Effector memory CD8-positive, alpha-beta T cell (primary cell): Measurements from ENCODE around the gene FERMT3.
"Not testable (repeated sequence)": the region's sequence is repeated elsewhere in the genome, so short reads cannot be mapped to it uniquely, and the experiment has no call there.

ENCODE experiments used
- ATAC-seq: fragments of 150-1000 bp; cut with Tn5 transposase; replicated peaks from 2 replicates; pipeline ENCODE4 v1.10.0; 2021; ENCODE audit warnings: mild to moderate bottlenecking, moderate library complexity
- DNase-seq, 3 experiments: peaks; one replicate each; pipeline ENCODE4 v3.0.0; 2021
- H3K27ac Mint-ChIP-seq, 2 donors: one replicate each; pipeline ENCODE4 v1.8.0; 2022; ENCODE audit warnings: mild to moderate bottlenecking in 2 of 2, mixed read lengths in 2 of 2, moderate library complexity in 2 of 2
- H3K27me3 Mint-ChIP-seq, 2 donors: one replicate each; pipeline ENCODE4 v1.8.0; 2022; ENCODE audit warnings: mixed read lengths in 2 of 2
- H3K36me3 Mint-ChIP-seq: one replicate; pipeline ENCODE4 v1.8.0; 2022; ENCODE audit warnings: mild to moderate bottlenecking, moderate library complexity, mixed read lengths; ENCODE audit not compliant: insufficient read depth
- H3K4me1 Mint-ChIP-seq, 2 donors: one replicate each; pipeline ENCODE4 v1.8.0; 2022; ENCODE audit warnings: low read depth in 2 of 2, mixed read lengths in 2 of 2
- H3K4me3 Mint-ChIP-seq, 2 donors: one replicate each; pipeline ENCODE4 v1.8.0; 2022; ENCODE audit warnings: mild to moderate bottlenecking in 2 of 2, mixed read lengths in 2 of 2, moderate library complexity in 2 of 2
- H3K9me3 Mint-ChIP-seq, 2 donors: one replicate each; pipeline ENCODE4 v1.8.0; 2022; ENCODE audit warnings: mixed read lengths in 2 of 2
- total RNA-seq, 9 experiments: gene quantifications; one replicate each; lab custom pipeline; 2026; lab: John Stamatoyannopoulos, UW

Gene FERMT3
- total RNA-seq = 150 to 282 (median 195) reads per million in 9 experiments

GRCh38 chr11:64206457-64207255 is at the start of gene FERMT3:
FERMT3 (plus strand) TSS chr11:64206721; CDS start chr11:64207365, 644 bp downstream.
- peaks cover 39 to 41% of the 10 kb centered on the region in 2 donors for H3K4me1 Mint-ChIP-seq
- ATAC-seq (peak; percentile 62), DNase-seq (peak; percentile 49 to 57 (median 54))
- H3K27ac Mint-ChIP-seq = peak within 1 kb of the TSS; percentile 93 to 95
- peak within 1 kb of the TSS; percentile 90 to 96 for H3K4me3 Mint-ChIP-seq
- H3K27me3 Mint-ChIP-seq = no peaks in the 10 kb centered on the region
- peaks cover 73% of the 10 kb centered on the region for H3K36me3 Mint-ChIP-seq
- no peaks in the 10 kb centered on the region for H3K9me3 Mint-ChIP-seq

- H3K27me3 Mint-ChIP-seq = no peaks in the 10 kb centered on the region
- no peaks in the 10 kb centered on the region for H3K36me3 Mint-ChIP-seq
- ATAC-seq = no peak
- DNase-seq = no peak
- H3K9me3 Mint-ChIP-seq = no peaks in the 10 kb centered on the region
- no peak overlapping the region for H3K27ac Mint-ChIP-seq
- H3K4me1 Mint-ChIP-seq = peaks cover 1 to 5% of the 10 kb centered on the region in 2 donors
- no peak overlapping the region for H3K4me3 Mint-ChIP-seq
These were observed 48.7 kb upstream of the FERMT3 start for GRCh38 chr11:64157631-64158394.

- ATAC-seq = no peak
- H3K27ac Mint-ChIP-seq = no peak overlapping the region
- no peaks in the 10 kb centered on the region for H3K27me3 Mint-ChIP-seq
- H3K4me3 Mint-ChIP-seq = no peak overlapping the region
- H3K4me1 Mint-ChIP-seq = peaks cover 6 to 10% of the 10 kb centered on the region in 2 donors
- no peak for DNase-seq
- H3K36me3 Mint-ChIP-seq = no peaks in the 10 kb centered on the region
- no peaks in the 10 kb centered on the region for H3K9me3 Mint-ChIP-seq
These were observed 45.5 kb upstream of the FERMT3 start for GRCh38 chr11:64161037-64161436.

- not testable (repeated sequence) for H3K36me3 Mint-ChIP-seq, H3K9me3 Mint-ChIP-seq, H3K27ac Mint-ChIP-seq, H3K4me3 Mint-ChIP-seq, DNase-seq, ATAC-seq, H3K27me3 Mint-ChIP-seq
- H3K4me1 Mint-ChIP-seq = peaks cover 12 to 15% of the 10 kb centered on the region in 2 donors
These were observed 43.8 kb upstream of the FERMT3 start for GRCh38 chr11:64162769-64163168.

- peaks cover 12 to 15% of the 10 kb centered on the region in 2 donors for H3K4me1 Mint-ChIP-seq
- no peak for ATAC-seq
- H3K27ac Mint-ChIP-seq = no peak overlapping the region
- no peaks in the 10 kb centered on the region for H3K27me3 Mint-ChIP-seq
- DNase-seq = no peak
- H3K36me3 Mint-ChIP-seq = no peaks in the 10 kb centered on the region
- H3K9me3 Mint-ChIP-seq = no peaks in the 10 kb centered on the region
- H3K4me3 Mint-ChIP-seq = peak overlapping the region in 1 of 2 donors; percentile 31
These were observed 42.6 kb upstream of the FERMT3 start for GRCh38 chr11:64163951-64164350.

- H3K4me3 Mint-ChIP-seq = peak overlapping the region; percentile 76 to 90
- H3K27ac Mint-ChIP-seq = peak overlapping the region in 1 of 2 donors; percentile 65
- H3K4me1 Mint-ChIP-seq = peaks cover 12 to 15% of the 10 kb centered on the region in 2 donors
- no peaks in the 10 kb centered on the region for H3K36me3 Mint-ChIP-seq
- ATAC-seq (no peak), DNase-seq (no peak)
- no peaks in the 10 kb centered on the region for H3K27me3 Mint-ChIP-seq
- H3K9me3 Mint-ChIP-seq = no peaks in the 10 kb centered on the region
These were observed 41.9 kb upstream of the FERMT3 start for GRCh38 chr11:64164392-64165312.

- Mint-ChIP-seq H3K36me3 (no peaks in the 10 kb centered on the region), H3K27me3 (no peaks in the 10 kb centered on the region), H3K4me3 (peak overlapping the region; percentile 76 to 90), H3K4me1 (peaks cover 12 to 15% of the 10 kb centered on the region in 2 donors), H3K9me3 (no peaks in the 10 kb centered on the region), H3K27ac (no peak overlapping the region)
- no peak for DNase-seq
- ATAC-seq = peak; percentile 9
These were observed 41.1 kb upstream of the FERMT3 start for GRCh38 chr11:64165481-64165841.

GRCh38 chr11:64165842-64166635 is 40.5 kb upstream of the FERMT3 start, which contains the start of gene MACROD1:
MACROD1 (minus strand) TSS chr11:64166113; CDS start chr11:64165994, 119 bp downstream.
- H3K9me3 Mint-ChIP-seq = no peaks in the 10 kb centered on the region
- H3K27me3 Mint-ChIP-seq = no peaks in the 10 kb centered on the region
- peak within 1 kb of the TSS in 1 of 2 donors; percentile 65 for H3K27ac Mint-ChIP-seq
- peak within 1 kb of the TSS; percentile 87 to 90 for H3K4me3 Mint-ChIP-seq
- ATAC-seq = peak; percentile 97
- H3K4me1 Mint-ChIP-seq = peaks cover 12 to 15% of the 10 kb centered on the region in 2 donors
- H3K36me3 Mint-ChIP-seq = no peaks in the 10 kb centered on the region
- peak; percentile 61 to 63 (median 62) for DNase-seq

GRCh38 chr11:64170419-64170818 is 36.1 kb upstream of the FERMT3 start:
- Mint-ChIP-seq H3K4me1 (peaks cover 6 to 7% of the 10 kb centered on the region in 2 donors), H3K27me3 (no peaks in the 10 kb centered on the region), H3K27ac (no peak overlapping the region), H3K9me3 (no peaks in the 10 kb centered on the region), H3K4me3 (no peak overlapping the region), H3K36me3 (no peaks in the 10 kb centered on the region)
- no peak for DNase-seq
- ATAC-seq = no peak

- no peak for ATAC-seq
- H3K4me3 Mint-ChIP-seq = no peak overlapping the region
- no peak overlapping the region for H3K27ac Mint-ChIP-seq
- no peaks in the 10 kb centered on the region for H3K27me3 Mint-ChIP-seq
- H3K36me3 Mint-ChIP-seq = peaks cover 4% of the 10 kb centered on the region
- DNase-seq = no peak
- H3K4me1 Mint-ChIP-seq = peaks cover 0 to 1% of the 10 kb centered on the region in 2 donors
- no peaks in the 10 kb centered on the region for H3K9me3 Mint-ChIP-seq
These were observed 32.7 kb upstream of the FERMT3 start for GRCh38 chr11:64173616-64174355.

- DNase-seq (no peak), ATAC-seq (no peak)
- peaks cover 1 to 3% of the 10 kb centered on the region in 2 donors for H3K4me1 Mint-ChIP-seq
- H3K27ac Mint-ChIP-seq = no peak overlapping the region
- no peak overlapping the region for H3K4me3 Mint-ChIP-seq
- H3K27me3 Mint-ChIP-seq = no peaks in the 10 kb centered on the region
- H3K36me3 Mint-ChIP-seq = peaks cover 8% of the 10 kb centered on the region
- H3K9me3 Mint-ChIP-seq = no peaks in the 10 kb centered on the region
These were observed 29.8 kb upstream of the FERMT3 start for GRCh38 chr11:64176751-64177150.

- Mint-ChIP-seq H3K36me3 (peaks cover 8% of the 10 kb centered on the region), H3K27me3 (no peaks in the 10 kb centered on the region), H3K27ac (no peak overlapping the region), H3K9me3 (no peaks in the 10 kb centered on the region), H3K4me3 (no peak overlapping the region), H3K4me1 (peaks cover 1 to 7% of the 10 kb centered on the region in 2 donors)
- ATAC-seq (no peak), DNase-seq (no peak)
These were observed 28.3 kb upstream of the FERMT3 start for GRCh38 chr11:64178203-64178602.
